Endothelial cell of umbilical vein (primary cell): ENCODE data around the gene RAD18. TPM values are rescaled to one million over a fixed set of nuclear protein-coding genes. Genes with fewer than 3 reads are reported as not detected.

ENCODE experiments used
- BruUV-seq: library from RNA; stranded (reverse); fragments of 400-500 nt; replicated peaks from 2 replicates; lab custom pipeline; 2021; lab: Mats Ljungman, UMichigan
- CTCF ChIA-PET: fragments of 300-600, 350-600 bp; sonication (Branson Sonifier 250); formaldehyde crosslinking; loops from one replicate; lab custom pipeline; 2021; ENCODE audit warnings: antibody characterized with exemption, inconsistent platforms; lab: Charles Lee
- POLR2A ChIA-PET: fragments of 300-600, 350-600 bp; sonication (Branson Sonifier 250); formaldehyde crosslinking; loops from one replicate; lab custom pipeline; 2021; ENCODE audit warnings: antibody characterized with exemption, inconsistent platforms; lab: Charles Lee
- DNase-seq: peaks from one replicate; pipeline ENCODE4 v3.0.0-alpha.2; 2011; ENCODE audit warnings: low read depth, low spot score
- FAIRE-seq: peaks from 2 replicates; lab custom pipeline; 2011; peaks lifted over from hg19 to GRCh38; lab: Jason Lieb, UNC
- H2AFZ ChIP-seq: 2 replicates; pipeline ENCODE4 v1.6.0; 2012; ENCODE audit warnings: low read depth, low read length, control low read depth, inconsistent platforms
- H3K27ac ChIP-seq: 2 replicates; pipeline ENCODE4 v1.5.1; 2011; ENCODE audit warnings: low read depth, mild to moderate bottlenecking, control low read depth, low read length, moderate library complexity; ENCODE audit not compliant: insufficient read depth
- H3K27me3 ChIP-seq, 2 experiments: 2 replicates each; pipeline versions ENCODE4 v1.6.0 to v1.6.1; 2011; ENCODE audit warnings: low read length in 2 of 2, mixed read lengths in 1 of 2; ENCODE audit not compliant: control insufficient read depth in 2 of 2, insufficient read depth in 2 of 2
- H3K36me3 ChIP-seq, 2 experiments: 2 replicates in 1 of 2; 3 replicates in 1 of 2; pipeline ENCODE4 v1.5.1; 2011; ENCODE audit warnings: low read length in 2 of 2, mild to moderate bottlenecking in 1 of 2, moderate library complexity in 1 of 2; ENCODE audit not compliant: control insufficient read depth in 2 of 2, insufficient read depth in 2 of 2; ENCODE audit errors: extremely low read depth in 1 of 2
- H3K4me1 ChIP-seq: 3 replicates; pipeline ENCODE4 v1.5.1; 2011; ENCODE audit warnings: mild to moderate bottlenecking, low read length; ENCODE audit not compliant: control insufficient read depth, insufficient read depth; ENCODE audit errors: extremely low read depth
- H3K4me2 ChIP-seq: 2 replicates; pipeline ENCODE4 v1.6.1; 2011; ENCODE audit warnings: low read length, control low read depth, mixed read lengths; ENCODE audit not compliant: insufficient read depth
- H3K4me3 ChIP-seq, 3 experiments: fragments of 200-600 bp in 1 of 3; sonication (generic), shearing (Covaris generic) in 1 of 3; replicated peaks in 1 of 3; 2 replicates each; pipeline ENCODE4 v1.5.1; 2011 to 2016; ENCODE audit warnings: control low read depth in 3 of 3, low read length in 3 of 3, mild to moderate bottlenecking in 2 of 3, inconsistent platforms in 1 of 3, low read depth in 1 of 3, moderate library complexity in 1 of 3; ENCODE audit not compliant: insufficient read depth in 1 of 3
- H3K79me2 ChIP-seq: 2 replicates; pipeline ENCODE4 v1.6.0; 2012; ENCODE audit warnings: low read length, inconsistent platforms; ENCODE audit not compliant: control insufficient read depth, insufficient read depth
- H3K9ac ChIP-seq: replicated peaks from 2 replicates; pipeline ENCODE3; 2011; ENCODE audit warnings: low read length, control low read depth; ENCODE audit not compliant: insufficient read depth; ENCODE audit errors: extremely low read depth
- H3K9me1 ChIP-seq: replicated peaks from 3 replicates; pipeline ENCODE4 v1.6.0; 2011; ENCODE audit warnings: mild to moderate bottlenecking, low read length; ENCODE audit not compliant: control insufficient read depth, insufficient read depth; ENCODE audit errors: extremely low read depth
- H3K9me3 ChIP-seq: replicated peaks from 2 replicates; pipeline ENCODE4 v1.5.1; 2012; ENCODE audit warnings: low read length, inconsistent platforms; ENCODE audit not compliant: control insufficient read depth, insufficient read depth
- H4K20me1 ChIP-seq: replicated peaks from 2 replicates; pipeline ENCODE3; 2011; ENCODE audit warnings: mild to moderate bottlenecking, low read length; ENCODE audit not compliant: control insufficient read depth, insufficient read depth; ENCODE audit errors: extremely low read depth
- CTCF ChIP-seq, 2 donors: IDR thresholded peaks; 1 replicate in 1 of 2; 2 replicates in 1 of 2; pipeline ENCODE4 v1.5.1; 2011; ENCODE audit warnings: low read length in 2 of 2, mild to moderate bottlenecking in 2 of 2, moderate library complexity in 2 of 2, control low read depth in 1 of 2, inconsistent platforms in 1 of 2, low read depth in 1 of 2; ENCODE audit not compliant: insufficient read depth in 1 of 2; ENCODE audit errors: extremely low read depth in 1 of 2
- EZH2 ChIP-seq: IDR thresholded peaks from 2 replicates; pipeline ENCODE4 v1.6.1; 2012; ENCODE audit warnings: borderline replicate concordance, low read depth, mild to moderate bottlenecking, moderate library complexity, low read length, inconsistent platforms; ENCODE audit not compliant: severe bottlenecking
- FOS ChIP-seq: IDR thresholded peaks from 2 replicates; pipeline ENCODE4 v1.6.1; 2011; ENCODE audit warnings: mild to moderate bottlenecking, low read length, moderate library complexity, borderline replicate concordance; ENCODE audit not compliant: insufficient read depth
- GATA2 ChIP-seq: IDR thresholded peaks from 2 replicates; pipeline ENCODE4 v1.7.0; 2011; ENCODE audit warnings: low read depth, mild to moderate bottlenecking, moderate library complexity, mixed read lengths, low read length; ENCODE audit not compliant: insufficient read length, insufficient read depth
- JUN ChIP-seq: IDR thresholded peaks from 2 replicates; pipeline ENCODE4 v1.6.1; 2011; ENCODE audit warnings: borderline replicate concordance, low read depth; ENCODE audit not compliant: insufficient read length, insufficient read depth
- MAX ChIP-seq: IDR thresholded peaks from 2 replicates; pipeline ENCODE4 v1.6.1; 2011; ENCODE audit not compliant: insufficient read depth, insufficient read length
- MYC ChIP-seq: IDR thresholded peaks from one replicate; pipeline ENCODE4 v1.6.1; 2011; ENCODE audit warnings: mild to moderate bottlenecking, low read depth, low read length
- POLR2A ChIP-seq: IDR thresholded peaks from 2 replicates; pipeline ENCODE4 v1.6.1; 2012; ENCODE audit warnings: low read depth, mild to moderate bottlenecking, control low read depth, low read length
- POLR2AphosphoS5 ChIP-seq: IDR thresholded peaks from 2 replicates; pipeline ENCODE4 v1.6.1; 2012; ENCODE audit warnings: low read depth, mild to moderate bottlenecking, control low read depth, low read length, moderate library complexity; ENCODE audit not compliant: insufficient read depth
- dilution Hi-C: fragments of 300-500 bp; cut with MboI; formaldehyde crosslinking; loops from one replicate; pipeline ENCODE4 v1.15.0; 2019; ENCODE audit warnings: low sequenced_read_pairs; ENCODE audit not compliant: extremely low pct_ligation_motif_present
- intact Hi-C: fragments of 100-400 bp; cut with micrococcal nuclease; formaldehyde crosslinking; loops from one replicate; pipeline ENCODE4 v1.10.0; 2022
- polyA plus RNA-seq, 4 experiments: library from polyadenylated mRNA; depleted of rRNA in 3 of 4; stranded (reverse) in 3 of 4; unstranded in 1 of 4; fragments of >200 nt; gene quantifications; 2 replicates each; pipeline versions ENCODE4 v1.2.1 to v1.2.3, GENCODE V29; 2011 to 2012; ENCODE audit warnings: missing spikeins in 1 of 4
- total RNA-seq: library from RNA; stranded (reverse); gene quantifications from 2 replicates; pipeline ENCODE4 v1.2.3, GENCODE V29; 2021

Gene RAD18
- total and polyA plus RNA-seq, 2 donors (not counting 3 experiments of a cell fraction or from before 2014, with no cell fraction given) = 7.9 to 23.8 TPM

- no peaks in the 10 kb centered on the region for H3K36me3 ChIP-seq
- peaks cover 13% of the 10 kb centered on the region for H3K4me1 ChIP-seq
- intact Hi-C loops (loop anchor here (5.0 to 10.0 kb wide), 2 partner anchors 304 to 1993 kb away; no protein-coding TSS in a partner anchor), dilution Hi-C loops (no loop called here)
- H3K9ac ChIP-seq = no peak overlapping the region
- TF ChIP-seq MYC (no peak), EZH2 (no peak), JUN (no peak), FOS (no peak), GATA2 (no peak), MAX (no peak), POLR2A (no peak), CTCF (IDR thresholded peaks at IDR 0.05; ENCODE audit: extremely low read depth in 1 of 2, insufficient read depth in 1 of 2, low read depth in 1 of 2, low read length in 2 of 2) (no peak), POLR2AphosphoS5 (no peak)
- H3K27ac ChIP-seq = no peak overlapping the region
- no peaks in the 10 kb centered on the region for H3K79me2 ChIP-seq
- no peak overlapping the region for H2AFZ ChIP-seq
- H3K9me3 ChIP-seq = no peaks in the 10 kb centered on the region
- no peaks in the 10 kb centered on the region for H4K20me1 ChIP-seq
- POLR2A ChIA-PET = interaction anchor here (0.6 kb wide), 1 partner anchor 407 kb away, joined by 3 read pairs; no protein-coding TSS in a partner anchor
- no peaks in the 10 kb centered on the region for H3K9me1 ChIP-seq
- DNase-seq = no peak
- no peak for FAIRE-seq
- H3K4me2 ChIP-seq = no peak overlapping the region
- no TSS peak for BruUV-seq
- CTCF ChIA-PET = interaction anchor here (0.7 to 1.9 kb wide), 8 partner anchors 12 to 335 kb away, joined by 3 to 9 read pairs (median 4); partner anchors contain the start of gene OXTR
- peaks cover 2 to 8% of the 10 kb centered on the region in 2 experiments for H3K27me3 ChIP-seq
- H3K4me3 ChIP-seq = no peak overlapping the region
Measured at GRCh38 chr3:8969241-8969640, 6.0 kb upstream of the RAD18 start.
